ENCODE results near the gene RASGRP2. TPM values are rescaled to one million over a fixed set of nuclear protein-coding genes. Genes with fewer than 3 reads are reported as not detected.

Gene RASGRP2
- polyA plus RNA-seq, 1 donor (not counting 4 experiments of a cell fraction or from before 2014, with no cell fraction given), result 0.49 TPM

DNA sequence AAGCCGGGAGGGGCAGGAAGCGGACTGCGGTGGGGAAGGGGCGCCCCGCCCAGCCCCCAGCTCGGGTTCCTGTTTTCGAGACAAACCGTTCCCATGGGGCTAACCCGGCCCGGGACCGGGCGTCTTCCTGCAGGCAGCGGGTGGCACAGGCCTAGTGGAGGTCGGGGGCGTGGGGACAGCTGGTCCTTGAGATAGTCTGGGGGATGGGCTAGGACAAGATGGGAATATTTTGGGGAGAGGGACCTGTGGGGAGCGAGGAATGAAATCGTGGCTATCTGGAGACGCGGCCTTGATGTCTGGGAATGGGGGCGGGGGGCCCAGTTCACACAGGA lies 1.2 kb upstream of the RASGRP2 start:
- Histone ChIP-seq H3K4me3 (ENCODE audit: control insufficient read depth in 2 of 3, extremely low read depth in 1 of 3, insufficient read depth in 2 of 3, low read depth in 1 of 3, low read length in 3 of 3) (no peak overlapping the region), H3K4me2 (ENCODE audit: control insufficient read depth, extremely low read depth, insufficient read depth, low read depth, low read length) (peak overlapping the region; percentile 32), H3K9ac (ENCODE audit: control insufficient read depth, extremely low read depth, insufficient read depth, low read length) (no peak overlapping the region), H3K4me1 (ENCODE audit: control insufficient read depth, extremely low read depth, insufficient read depth, low read length) (peaks cover 28% of the 10 kb centered on the region), H3K36me3 (ENCODE audit: control insufficient read depth in 2 of 2, extremely low read depth in 1 of 2, insufficient read depth in 2 of 2, low read length in 2 of 2) (no peaks in the 10 kb centered on the region), H3K27ac (ENCODE audit: control insufficient read depth, insufficient read depth, low read length) (no peak overlapping the region), H3K9me1 (ENCODE audit: control insufficient read depth, extremely low read depth, insufficient read depth, low read length) (no peaks in the 10 kb centered on the region), H3K9me3 (ENCODE audit: control insufficient read depth, low read depth, low read length) (no peaks in the 10 kb centered on the region), H3K27me3 (ENCODE audit: control insufficient read depth, extremely low read depth, insufficient read depth, low read length) (peaks cover 66% of the 10 kb centered on the region), H4K20me1 (ENCODE audit: control insufficient read depth, extremely low read depth, insufficient read depth, low read length) (no peaks in the 10 kb centered on the region), H2AFZ (ENCODE audit: control insufficient read depth, low read length) (no peak overlapping the region), H3K79me2 (ENCODE audit: control insufficient read depth, insufficient read depth, low read length) (no peaks in the 10 kb centered on the region)
- no peak for FAIRE-seq
- TF ChIP-seq CTCF (optimal IDR thresholded peaks at IDR 0.05 in 1 of 3, IDR thresholded peaks at IDR 0.05 in 1 of 3, conservative IDR thresholded peaks at IDR 0.05 in 1 of 3; ENCODE audit: extremely low read depth in 1 of 3, insufficient read depth in 2 of 3, low read length in 3 of 3) (no peak), EZH2 (IDR thresholded peaks at IDR 0.05; ENCODE audit: low read length) (peak; percentile 98)
- dilution Hi-C loops (cut with MboI; ENCODE audit: extremely low pct_ligation_motif_present, low sequenced_read_pairs), result no loop called here
- DNase-seq (ENCODE audit: low read depth, low spot score), result no peak

DNA sequence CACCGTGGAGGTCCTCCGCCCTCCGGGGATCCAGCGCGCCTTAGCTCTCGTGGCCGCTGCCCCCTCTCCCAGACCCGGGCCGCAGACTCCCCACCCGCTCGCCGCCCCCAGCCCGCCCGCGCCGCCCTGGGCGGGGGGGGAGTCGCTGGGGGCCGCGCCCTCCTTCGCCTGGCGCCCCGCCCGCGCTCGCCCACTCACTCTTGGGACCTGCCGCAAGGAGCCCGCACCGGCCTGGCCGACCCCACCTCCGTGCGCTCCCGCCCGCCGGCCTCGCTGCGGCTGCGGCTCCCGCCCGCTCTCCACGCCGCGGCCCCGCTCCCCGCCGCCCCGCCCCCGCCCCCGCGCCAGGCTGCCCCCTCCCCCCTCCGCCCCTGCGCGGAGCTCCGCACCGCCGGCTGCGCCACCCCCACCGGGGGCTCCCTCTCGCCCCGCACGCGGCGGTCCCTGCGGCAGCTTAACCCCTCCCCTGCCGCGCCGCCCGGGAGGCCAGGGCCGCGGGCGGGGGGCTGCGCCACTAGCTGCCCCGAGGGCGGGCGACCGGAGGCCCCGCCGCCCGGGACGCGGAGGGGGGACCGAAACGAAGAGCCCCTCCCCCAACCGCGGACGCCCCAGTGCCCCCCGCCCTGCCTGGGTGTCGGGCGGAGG lies 724 bp upstream of the RASGRP2 start:
- H3K9ac ChIP-seq (ENCODE audit: control insufficient read depth, extremely low read depth, insufficient read depth, low read length), result no peak overlapping the region
- H4K20me1 ChIP-seq (ENCODE audit: control insufficient read depth, extremely low read depth, insufficient read depth, low read length), result no peaks in the 10 kb centered on the region
- no peak overlapping the region for H3K4me3 ChIP-seq (ENCODE audit: control insufficient read depth in 2 of 3, extremely low read depth in 1 of 3, insufficient read depth in 2 of 3, low read depth in 1 of 3, low read length in 3 of 3)
- H3K27me3 ChIP-seq (ENCODE audit: control insufficient read depth, extremely low read depth, insufficient read depth, low read length), result peaks cover 69% of the 10 kb centered on the region
- DNase-seq (ENCODE audit: low read depth, low spot score), result no peak
- H2AFZ ChIP-seq (ENCODE audit: control insufficient read depth, low read length), result no peak overlapping the region
- H3K4me1 ChIP-seq (ENCODE audit: control insufficient read depth, extremely low read depth, insufficient read depth, low read length), result peaks cover 28% of the 10 kb centered on the region
- no peaks in the 10 kb centered on the region for H3K36me3 ChIP-seq (ENCODE audit: control insufficient read depth in 2 of 2, extremely low read depth in 1 of 2, insufficient read depth in 2 of 2, low read length in 2 of 2)
- H3K9me1 ChIP-seq (ENCODE audit: control insufficient read depth, extremely low read depth, insufficient read depth, low read length), result no peaks in the 10 kb centered on the region
- H3K9me3 ChIP-seq (ENCODE audit: control insufficient read depth, low read depth, low read length), result no peaks in the 10 kb centered on the region
- no peak overlapping the region for H3K4me2 ChIP-seq (ENCODE audit: control insufficient read depth, extremely low read depth, insufficient read depth, low read depth, low read length)
- TF ChIP-seq EZH2 (IDR thresholded peaks at IDR 0.05; ENCODE audit: low read length), result no peak
- TF ChIP-seq CTCF (optimal IDR thresholded peaks at IDR 0.05 in 1 of 3, IDR thresholded peaks at IDR 0.05 in 1 of 3, conservative IDR thresholded peaks at IDR 0.05 in 1 of 3; ENCODE audit: extremely low read depth in 1 of 3, insufficient read depth in 2 of 3, low read length in 3 of 3), result no peak
- H3K79me2 ChIP-seq (ENCODE audit: control insufficient read depth, insufficient read depth, low read length), result no peaks in the 10 kb centered on the region
- FAIRE-seq, result no peak
- H3K27ac ChIP-seq (ENCODE audit: control insufficient read depth, insufficient read depth, low read length), result no peak overlapping the region
- dilution Hi-C loops (cut with MboI; ENCODE audit: extremely low pct_ligation_motif_present, low sequenced_read_pairs), result no loop called here

Measured in keratinocyte (primary cell).